Body of pancreas (tissue), 4 donors: ENCODE results near the gene PBX1. TPM values are rescaled to one million over a fixed set of nuclear protein-coding genes. Genes with fewer than 3 reads are reported as not detected.

Source experiments
- ATAC-seq: fragments of 150-250 bp; one replicate; pipeline ENCODE4 v1.9.1; 2016
- DNase-seq, 4 donors: peaks; one replicate each; pipeline ENCODE4 v3.0.0-alpha.2; 2019
- H3K27ac ChIP-seq, 4 donors: fragments of 200-600 bp; sonication (generic); 1 replicate in 3 of 4; 2 replicates in 1 of 4; pipeline versions ENCODE4 v1.5.1 to v1.6.1; 2016 to 2019; ENCODE audit warnings: mild to moderate bottlenecking in 1 of 4, mixed read lengths in 1 of 4, moderate library complexity in 1 of 4
- H3K27me3 ChIP-seq, 2 donors: fragments of 200-600 bp; sonication (generic); one replicate each; pipeline ENCODE4 v1.6.0; 2016; ENCODE audit warnings: mild to moderate bottlenecking in 1 of 2
- H3K36me3 ChIP-seq, 2 donors: fragments of 200-600 bp; sonication (generic); replicated peaks in 1 of 2; 2 replicates each; pipeline ENCODE4 v1.5.1; 2016; ENCODE audit warnings: low read depth in 2 of 2; ENCODE audit not compliant: insufficient read depth in 1 of 2
- H3K4me1 ChIP-seq: fragments of 200-600 bp; sonication (generic); one replicate; pipeline ENCODE4 v1.6.0; 2016
- H3K4me3 ChIP-seq, 2 donors: fragments of 200-600 bp; sonication (generic); 1 replicate in 1 of 2; 2 replicates in 1 of 2; pipeline ENCODE4 v1.5.1; 2016 to 2019
- H3K9me3 ChIP-seq, 3 donors: fragments of 200-600 bp; sonication (generic); 1 replicate in 2 of 3; 2 replicates in 1 of 3; pipeline ENCODE4 v1.5.1; 2016
- POLR2A ChIP-seq, 3 donors: fragments of 450-650 bp; IDR thresholded peaks; one replicate each; pipeline ENCODE4 v1.6.1; 2016; ENCODE audit warnings: antibody characterized with exemption in 3 of 3, mild to moderate bottlenecking in 2 of 3
- WGBS, 2 donors: methylation state at CpG; one replicate each; pipeline ENCODE4 v1.1.5; 2017; 5-methylcytosine and 5-hydroxymethylcytosine counted together
- intact Hi-C: fragments of 100-400 bp; cut with DNase I; formaldehyde crosslinking; loops from one replicate; pipeline ENCODE4 v1.15.1; 2023
- total RNA-seq, 2 donors: library from RNA; depleted of rRNA; stranded (reverse); fragments of >200 nt; gene quantifications; one replicate each; pipeline ENCODE4 v1.1.0, GENCODE V29; 2016
- TF ChIP-seq, protein P1 (sequence below), 7 experiments: fragments of 450-650 bp in 4 of 7; fragments of 200-600 bp in 3 of 7; sonication (generic) in 3 of 7; IDR thresholded peaks; one replicate each; pipeline ENCODE4 v1.5.1; 2016 to 2019; ENCODE audit warnings: antibody characterized with exemption in 7 of 7

The PBX1 gene
- total RNA-seq, 2 donors from 2014 or later, result 83.1 to 111 TPM

DNA sequence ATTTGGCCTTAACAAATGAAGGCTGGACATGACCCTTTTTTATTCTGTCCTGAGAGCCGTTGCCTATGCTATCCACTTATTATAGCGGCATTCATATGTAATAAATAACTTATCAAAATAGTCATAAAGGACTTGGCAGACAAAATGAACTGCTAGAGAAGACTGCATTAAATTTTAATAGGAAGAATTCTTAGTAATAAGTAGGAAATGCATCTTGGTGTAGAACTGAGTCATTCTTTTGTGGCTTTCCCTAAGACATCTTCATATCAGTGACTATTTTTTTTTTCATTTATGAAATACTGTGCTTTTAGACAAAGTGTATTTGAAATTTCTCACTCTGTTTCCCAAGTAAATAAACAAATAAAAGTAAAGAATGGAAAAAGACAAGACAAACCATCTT, 45.6 kb downstream of the PBX1 start:
- H3K4me3 ChIP-seq, result no peak overlapping the region
- no peaks in the 10 kb centered on the region for H3K36me3 ChIP-seq
- 37 to 67% methylated on average over 2 of the region's 2 CpGs for WGBS, 2 donors
- no peak for TF ChIP-seq POLR2A (IDR thresholded peaks at IDR 0.05)
- TF ChIP-seq, protein P1, sequence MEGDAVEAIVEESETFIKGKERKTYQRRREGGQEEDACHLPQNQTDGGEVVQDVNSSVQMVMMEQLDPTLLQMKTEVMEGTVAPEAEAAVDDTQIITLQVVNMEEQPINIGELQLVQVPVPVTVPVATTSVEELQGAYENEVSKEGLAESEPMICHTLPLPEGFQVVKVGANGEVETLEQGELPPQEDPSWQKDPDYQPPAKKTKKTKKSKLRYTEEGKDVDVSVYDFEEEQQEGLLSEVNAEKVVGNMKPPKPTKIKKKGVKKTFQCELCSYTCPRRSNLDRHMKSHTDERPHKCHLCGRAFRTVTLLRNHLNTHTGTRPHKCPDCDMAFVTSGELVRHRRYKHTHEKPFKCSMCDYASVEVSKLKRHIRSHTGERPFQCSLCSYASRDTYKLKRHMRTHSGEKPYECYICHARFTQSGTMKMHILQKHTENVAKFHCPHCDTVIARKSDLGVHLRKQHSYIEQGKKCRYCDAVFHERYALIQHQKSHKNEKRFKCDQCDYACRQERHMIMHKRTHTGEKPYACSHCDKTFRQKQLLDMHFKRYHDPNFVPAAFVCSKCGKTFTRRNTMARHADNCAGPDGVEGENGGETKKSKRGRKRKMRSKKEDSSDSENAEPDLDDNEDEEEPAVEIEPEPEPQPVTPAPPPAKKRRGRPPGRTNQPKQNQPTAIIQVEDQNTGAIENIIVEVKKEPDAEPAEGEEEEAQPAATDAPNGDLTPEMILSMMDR (IDR thresholded peaks at IDR 0.05), result no peak
- peaks cover 91% of the 10 kb centered on the region for H3K4me1 ChIP-seq
- H3K27ac ChIP-seq, result peak overlapping the region in 3 of 4 donors; percentile 28 to 88 (median 87)
- DNase-seq, result no peak
- no peaks in the 10 kb centered on the region for H3K27me3 ChIP-seq
- ATAC-seq, result no peak
- H3K9me3 ChIP-seq, result no peaks in the 10 kb centered on the region
- intact Hi-C loops, result no loop called here

DNA sequence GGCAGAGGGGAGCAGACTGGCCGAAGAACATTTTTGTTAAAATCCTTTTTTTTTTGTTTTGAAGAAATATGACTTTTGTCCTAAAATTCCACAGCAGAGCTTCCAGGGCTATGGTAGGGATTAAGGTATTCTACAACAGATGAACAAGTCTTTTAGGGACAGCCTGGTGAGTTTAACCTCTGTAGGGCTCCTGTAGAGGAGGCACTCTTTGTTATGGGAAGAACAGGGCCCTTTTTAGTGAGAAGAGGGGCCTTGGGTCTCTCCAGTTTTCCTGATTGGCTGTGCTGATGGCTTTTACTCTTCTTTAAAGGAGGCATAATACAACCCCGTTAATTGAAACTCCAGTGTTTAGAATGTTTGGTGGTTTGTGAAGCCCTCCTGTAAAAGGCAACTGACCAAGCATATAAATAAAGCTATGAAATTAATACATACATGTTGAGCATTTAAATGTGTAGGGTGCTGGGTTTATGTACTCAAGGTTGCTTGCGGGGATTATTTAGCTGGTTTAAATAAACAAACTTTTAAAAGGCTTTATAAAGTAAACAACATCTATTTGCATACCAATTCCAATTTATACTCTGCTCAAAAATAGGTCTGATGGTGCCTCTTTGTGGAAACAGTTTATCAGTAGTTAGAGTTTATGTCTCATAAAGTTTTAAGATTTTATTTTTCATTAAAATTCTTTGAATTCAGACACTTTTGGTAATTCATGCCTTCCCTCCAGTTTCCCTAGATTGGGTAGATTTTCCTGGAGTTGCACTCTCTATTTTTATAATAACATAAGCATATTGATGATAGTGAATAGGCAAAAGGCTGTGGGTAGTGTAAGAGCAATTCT, 46.5 kb downstream of the PBX1 start:
- H3K36me3 ChIP-seq, result no peaks in the 10 kb centered on the region
- TF ChIP-seq POLR2A (IDR thresholded peaks at IDR 0.05), result no peak
- TF ChIP-seq, protein P1 (IDR thresholded peaks at IDR 0.05), result no peak
- peaks cover 93% of the 10 kb centered on the region for H3K4me1 ChIP-seq
- DNase-seq, result no peak
- intact Hi-C loops, result no loop called here
- no peaks in the 10 kb centered on the region for H3K9me3 ChIP-seq
- 65 to 68% methylated on average over 3 of the region's 3 CpGs for WGBS, 2 donors
- H3K27me3 ChIP-seq, result no peaks in the 10 kb centered on the region
- no peak for ATAC-seq
- peak overlapping the region in 3 of 4 donors; percentile 28 to 88 (median 87) for H3K27ac ChIP-seq
- no peak overlapping the region for H3K4me3 ChIP-seq

DNA sequence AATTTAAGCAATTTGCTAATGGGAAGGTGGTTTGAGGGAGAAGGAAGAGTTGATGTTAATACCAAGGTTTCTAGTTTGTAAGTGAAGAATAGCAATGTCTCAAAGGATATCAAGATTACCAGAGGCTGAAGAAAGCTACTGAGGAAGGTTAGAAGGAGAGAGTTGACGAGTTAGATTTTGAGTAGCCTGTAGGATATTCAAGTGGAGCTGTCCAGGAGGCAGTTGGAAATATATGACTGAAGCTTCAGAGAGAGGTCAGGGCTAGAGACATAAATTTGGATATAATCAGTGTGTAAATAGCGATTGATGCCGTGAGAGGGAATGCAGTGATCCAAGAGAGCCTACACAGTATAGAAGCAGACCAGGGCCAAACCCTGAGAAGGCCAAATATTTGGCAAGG, 48.4 kb downstream of the PBX1 start:
- no peaks in the 10 kb centered on the region for H3K36me3 ChIP-seq
- ATAC-seq (no peak), DNase-seq (no peak)
- intact Hi-C loops, result no loop called here
- H3K4me1 ChIP-seq, result peaks cover 93% of the 10 kb centered on the region
- H3K9me3 ChIP-seq, result no peaks in the 10 kb centered on the region
- TF ChIP-seq POLR2A (IDR thresholded peaks at IDR 0.05), result no peak
- TF ChIP-seq, protein P1 (IDR thresholded peaks at IDR 0.05), result no peak
- no peak overlapping the region for H3K4me3 ChIP-seq
- H3K27me3 ChIP-seq, result no peaks in the 10 kb centered on the region
- peak overlapping the region in 3 of 4 donors; percentile 91 to 95 (median 92) for H3K27ac ChIP-seq
- 49 to 50% methylated on average over 3 of the region's 3 CpGs for WGBS, 2 donors

DNA sequence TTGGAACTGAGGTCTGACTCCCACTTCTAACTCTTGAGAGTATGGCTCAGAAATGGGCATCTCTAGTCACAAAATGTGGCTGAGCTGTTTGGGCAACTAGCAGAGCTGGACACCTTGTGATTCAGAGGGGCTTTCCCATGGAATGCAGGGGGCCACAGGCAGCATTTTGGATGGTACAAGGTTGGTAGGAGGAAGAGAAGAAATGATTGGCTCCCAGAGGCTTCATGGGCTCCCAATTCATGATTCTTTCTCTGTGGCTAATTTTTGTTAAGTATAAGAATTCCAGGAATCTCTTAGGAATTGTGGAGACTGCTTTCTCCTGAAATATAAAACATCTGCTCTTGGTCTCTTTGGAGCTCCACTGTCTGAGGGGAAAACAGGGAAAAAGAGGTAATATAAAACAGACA, 49.7 kb downstream of the PBX1 start:
- no peak for TF ChIP-seq POLR2A (IDR thresholded peaks at IDR 0.05)
- TF ChIP-seq, protein P1 (IDR thresholded peaks at IDR 0.05), result no peak
- ATAC-seq, result no peak
- Histone ChIP-seq H3K36me3 (no peaks in the 10 kb centered on the region), H3K27me3 (no peaks in the 10 kb centered on the region), H3K9me3 (no peaks in the 10 kb centered on the region), H3K27ac (peak overlapping the region in 3 of 4 donors; percentile 91 to 95 (median 92)), H3K4me1 (peaks cover 93% of the 10 kb centered on the region), H3K4me3 (no peak overlapping the region)
- no peak for DNase-seq
- intact Hi-C loops, result no loop called here

DNA sequence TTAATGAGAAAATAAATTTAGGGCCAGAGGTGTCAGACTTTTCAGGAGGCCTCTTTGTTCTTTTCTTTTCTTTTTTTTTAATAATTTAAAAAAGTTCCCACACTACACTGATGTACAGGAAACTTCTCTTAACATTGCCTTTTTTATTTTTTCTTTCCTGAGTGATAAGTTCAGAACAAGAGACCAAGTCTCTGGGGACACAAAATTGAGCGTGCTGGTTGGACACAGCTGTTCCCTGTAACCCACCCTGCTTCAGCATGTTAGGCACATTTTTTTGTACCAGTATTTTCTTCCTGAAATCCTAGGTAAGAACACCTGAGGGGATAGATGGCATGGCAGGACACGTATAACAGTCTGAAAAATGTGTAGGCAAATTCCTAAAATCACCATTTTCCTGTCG, 50.1 kb downstream of the PBX1 start:
- Histone ChIP-seq H3K27me3 (no peaks in the 10 kb centered on the region), H3K27ac (peak overlapping the region in 3 of 4 donors; percentile 91 to 95 (median 92)), H3K9me3 (no peaks in the 10 kb centered on the region), H3K4me3 (no peak overlapping the region), H3K4me1 (peaks cover 94% of the 10 kb centered on the region), H3K36me3 (no peaks in the 10 kb centered on the region)
- WGBS, 2 donors, result 85 to 86% methylated on average over 3 of the region's 3 CpGs
- no peak for DNase-seq
- ATAC-seq, result no peak
- intact Hi-C loops, result no loop called here
- TF ChIP-seq POLR2A (IDR thresholded peaks at IDR 0.05), result no peak
- TF ChIP-seq, protein P1 (IDR thresholded peaks at IDR 0.05), result no peak
